Mesothelial cell of epicardium (in vitro differentiated cells): ENCODE measurements around the gene RNF225. TPM values are rescaled to one million over a fixed set of nuclear protein-coding genes. Genes with fewer than 3 reads are reported as not detected.
A peak's percentile ranks its signal among the peaks of the same experiment; 100 is the strongest.

Experiments
- DNase-seq, 2 experiments: peaks; one replicate each; pipeline ENCODE4 v3.0.0; 2021; ENCODE audit warnings: low spot score in 2 of 2; ENCODE audit not compliant: unreplicated experiment in 2 of 2
- H3K27ac Mint-ChIP-seq: 2 replicates; pipeline ENCODE4 v1.8.0; 2021; ENCODE audit warnings: mixed read lengths
- H3K27me3 Mint-ChIP-seq: 2 replicates; pipeline ENCODE4 v1.8.0; 2021; ENCODE audit warnings: low read depth, mixed read lengths
- H3K36me3 Mint-ChIP-seq: 2 replicates; pipeline ENCODE4 v1.8.0; 2021; ENCODE audit warnings: mixed read lengths
- H3K4me1 Mint-ChIP-seq: 2 replicates; pipeline ENCODE4 v1.8.0; 2021; ENCODE audit warnings: mixed read lengths
- H3K4me3 Mint-ChIP-seq: 2 replicates; pipeline ENCODE4 v1.8.0; 2021; ENCODE audit warnings: mild to moderate bottlenecking, moderate library complexity, mixed read lengths
- H3K9me3 Mint-ChIP-seq: 2 replicates; pipeline ENCODE4 v1.8.0; 2021; ENCODE audit warnings: mixed read lengths
- total RNA-seq: library from RNA; stranded (reverse); gene quantifications from 3 replicates; pipeline ENCODE4 v1.2.1, GENCODE V29; 2021
- TF ChIP-seq, protein P1 (sequence below): fragments of 200-600 bp; sonication (generic); IDR thresholded peaks from one replicate; pipeline ENCODE4 v1.5.0; 2021; ENCODE audit warnings: antibody characterized with exemption; ENCODE audit not compliant: unreplicated experiment

RNF225 gene
- total RNA-seq, 1 donor from 2014 or later: 0.83 TPM

- peak in 1 of 2 experiments; percentile 54 for DNase-seq
- Mint-ChIP-seq H3K4me1 (peaks cover 23% of the 10 kb centered on the region), H3K27me3 (no peaks in the 10 kb centered on the region), H3K9me3 (no peaks in the 10 kb centered on the region), H3K4me3 (peak overlapping the region; percentile 83), H3K27ac (peak overlapping the region; percentile 63), H3K36me3 (peaks cover 6% of the 10 kb centered on the region)
- TF ChIP-seq, protein P1, sequence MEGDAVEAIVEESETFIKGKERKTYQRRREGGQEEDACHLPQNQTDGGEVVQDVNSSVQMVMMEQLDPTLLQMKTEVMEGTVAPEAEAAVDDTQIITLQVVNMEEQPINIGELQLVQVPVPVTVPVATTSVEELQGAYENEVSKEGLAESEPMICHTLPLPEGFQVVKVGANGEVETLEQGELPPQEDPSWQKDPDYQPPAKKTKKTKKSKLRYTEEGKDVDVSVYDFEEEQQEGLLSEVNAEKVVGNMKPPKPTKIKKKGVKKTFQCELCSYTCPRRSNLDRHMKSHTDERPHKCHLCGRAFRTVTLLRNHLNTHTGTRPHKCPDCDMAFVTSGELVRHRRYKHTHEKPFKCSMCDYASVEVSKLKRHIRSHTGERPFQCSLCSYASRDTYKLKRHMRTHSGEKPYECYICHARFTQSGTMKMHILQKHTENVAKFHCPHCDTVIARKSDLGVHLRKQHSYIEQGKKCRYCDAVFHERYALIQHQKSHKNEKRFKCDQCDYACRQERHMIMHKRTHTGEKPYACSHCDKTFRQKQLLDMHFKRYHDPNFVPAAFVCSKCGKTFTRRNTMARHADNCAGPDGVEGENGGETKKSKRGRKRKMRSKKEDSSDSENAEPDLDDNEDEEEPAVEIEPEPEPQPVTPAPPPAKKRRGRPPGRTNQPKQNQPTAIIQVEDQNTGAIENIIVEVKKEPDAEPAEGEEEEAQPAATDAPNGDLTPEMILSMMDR: no peak
These were observed 13.7 kb downstream of the RNF225 start for GRCh38 chr19:58409010-58409790.

- peaks cover 45% of the 10 kb centered on the region for H3K36me3 Mint-ChIP-seq
- DNase-seq: no peak
- peaks cover 12% of the 10 kb centered on the region for H3K9me3 Mint-ChIP-seq
These were observed 21.1 kb downstream of the RNF225 start for GRCh38 chr19:58416604-58417003.

DNA sequence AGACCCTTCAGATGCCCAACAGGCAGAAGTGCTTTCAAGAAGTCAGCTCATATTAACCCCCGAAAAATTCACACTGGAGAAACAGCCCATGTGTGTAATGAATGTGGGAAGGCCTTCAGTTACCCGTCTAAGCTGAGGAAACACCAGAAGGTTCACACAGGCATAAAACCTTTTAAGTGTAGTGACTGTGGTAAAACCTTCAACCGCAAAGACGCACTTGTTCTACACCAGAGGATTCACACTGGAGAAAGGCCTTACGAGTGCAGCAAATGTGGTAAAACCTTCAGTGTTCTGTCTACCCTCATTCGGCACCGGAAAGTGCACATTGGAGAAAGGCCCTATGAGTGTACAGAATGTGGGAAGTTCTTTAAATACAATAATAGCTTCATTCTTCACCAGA is 21.6 kb downstream of the RNF225 start:
- DNase-seq: no peak
- H3K4me1 Mint-ChIP-seq: no peaks in the 10 kb centered on the region
- no peaks in the 10 kb centered on the region for H3K27me3 Mint-ChIP-seq
- H3K36me3 Mint-ChIP-seq: peaks cover 47% of the 10 kb centered on the region
- H3K27ac Mint-ChIP-seq: no peak overlapping the region
- TF ChIP-seq, protein P1: no peak
- H3K9me3 Mint-ChIP-seq: peaks cover 12% of the 10 kb centered on the region
- no peak overlapping the region for H3K4me3 Mint-ChIP-seq

More at GRCh38 chr19:58416604-58417003, 21.1 kb downstream of the RNF225 start:
- Mint-ChIP-seq H3K4me1 (no peaks in the 10 kb centered on the region), H3K27me3 (no peaks in the 10 kb centered on the region), H3K4me3 (no peak overlapping the region), H3K27ac (no peak overlapping the region)
- TF ChIP-seq, protein P1: no peak

DNA sequence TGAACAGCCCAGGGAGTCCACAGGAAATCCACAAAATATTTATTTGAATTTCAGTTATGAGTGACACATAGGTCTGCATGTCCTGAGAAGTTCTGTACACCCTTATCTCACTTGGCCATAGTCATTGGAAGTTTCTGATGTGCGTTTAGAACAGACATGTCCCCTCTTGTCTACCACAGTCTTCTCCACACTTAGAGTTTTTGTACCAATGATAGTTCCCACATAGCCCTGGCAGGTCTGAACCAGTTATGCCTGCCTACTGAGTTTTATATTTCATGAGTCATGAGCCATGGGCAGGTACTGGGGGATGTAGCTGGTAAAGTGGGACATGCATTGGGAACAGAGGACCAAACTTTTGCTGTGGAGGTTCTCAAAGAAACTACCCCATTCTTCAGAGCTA is 33.2 kb downstream of the RNF225 start:
- H3K27ac Mint-ChIP-seq: no peak overlapping the region
- peaks cover 56% of the 10 kb centered on the region for H3K9me3 Mint-ChIP-seq
- TF ChIP-seq, protein P1: no peak

DNA sequence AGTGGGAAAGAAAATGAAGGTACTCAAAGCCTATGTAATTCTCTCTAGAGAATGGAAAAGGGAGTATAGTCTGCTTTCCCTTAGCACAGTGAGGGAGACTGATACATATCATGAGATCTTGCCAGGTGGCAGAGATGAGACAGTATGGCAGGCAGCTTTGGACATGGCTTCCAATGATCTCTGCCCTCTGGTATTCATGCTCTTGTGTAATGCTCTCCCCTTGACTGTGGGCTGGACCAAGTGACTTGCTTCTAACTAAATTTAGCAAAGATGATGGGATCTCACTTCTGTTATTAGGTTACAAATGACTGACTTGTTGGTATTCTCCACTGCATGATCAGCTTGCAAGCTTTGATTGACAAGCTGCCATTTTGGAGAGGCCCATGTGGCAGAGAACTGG is 34.3 kb downstream of the RNF225 start:
- DNase-seq: no peak
- Mint-ChIP-seq H3K9me3 (peaks cover 58% of the 10 kb centered on the region), H3K4me3 (no peak overlapping the region), H3K27me3 (no peaks in the 10 kb centered on the region), H3K27ac (no peak overlapping the region), H3K4me1 (no peaks in the 10 kb centered on the region), H3K36me3 (peaks cover 62% of the 10 kb centered on the region)
- TF ChIP-seq, protein P1: no peak

More for the DNA sequence above, 33.2 kb downstream of the RNF225 start:
- no peaks in the 10 kb centered on the region for H3K27me3 Mint-ChIP-seq
- H3K36me3 Mint-ChIP-seq: peaks cover 57% of the 10 kb centered on the region
- no peak for DNase-seq
- no peaks in the 10 kb centered on the region for H3K4me1 Mint-ChIP-seq
- H3K4me3 Mint-ChIP-seq: no peak overlapping the region
